ENCODE results near the gene LCT. TPM values are rescaled to one million over a fixed set of nuclear protein-coding genes. Genes with fewer than 3 reads are reported as not detected.

The LCT gene
- total and polyA plus RNA-seq, 9 of the 15 experiments (the other 6 are each of a cell fraction or from before 2014, with no cell fraction given): 0.01 to 0.04 (median 0.03) TPM; not detected in 4

GRCh38 chr2:135741395-135742324 lies 95.3 kb downstream of the LCT start, which contains the start of gene UBXN4 (continued):
- no peak for TF ChIP-seq ESRRB (CRISPR knock-in tag; IDR thresholded peaks at IDR 0.05; ENCODE audit: borderline replicate concordance)
- TF ChIP-seq BCL6 (CRISPR knock-in tag; IDR thresholded peaks at IDR 0.05): no peak
- TF ChIP-seq TAF9B (IDR thresholded peaks at IDR 0.05; ENCODE audit: partially characterized antibody): peak; percentile 41
- peak; percentile 57 for TF ChIP-seq TEAD4 (IDR thresholded peaks at IDR 0.05; ENCODE audit: low read length)
- TF ChIP-seq TEAD4 (CRISPR knock-in tag; IDR thresholded peaks at IDR 0.05; ENCODE audit: borderline replicate concordance): no peak
- no peak for TF ChIP-seq CLOCK (CRISPR knock-in tag; IDR thresholded peaks at IDR 0.05; ENCODE audit: borderline replicate concordance)
- TF ChIP-seq NFYB (IDR thresholded peaks at IDR 0.05; ENCODE audit: extremely low read depth, insufficient read length): no peak
- no peak for TF ChIP-seq HBP1 (CRISPR knock-in tag; IDR thresholded peaks at IDR 0.05)
- no peak for TF ChIP-seq RBM17 (IDR thresholded peaks at IDR 0.05; ENCODE audit: borderline replicate concordance, low read depth, low read length)
- no peak for TF ChIP-seq ZNF121 (CRISPR knock-in tag; conservative IDR thresholded peaks at IDR 0.05)
- TF ChIP-seq CHD7 (IDR thresholded peaks at IDR 0.05; ENCODE audit: low read depth, low read length): no peak

All from K562 (cell line).